WTC11 (cell line): ENCODE data around the gene PDE4B. TPM values are rescaled to one million over a fixed set of nuclear protein-coding genes. Genes with fewer than 3 reads are reported as not detected.

Experiments
- RELA ChIP-seq: sonication (generic); formaldehyde crosslinking; IDR thresholded peaks from 2 replicates; pipeline ENCODE4 v1.8.1; 2022; ENCODE audit warnings: missing genetic modification reagents, mild to moderate bottlenecking, borderline replicate concordance
- SOX15 ChIP-seq: fragments of 250-450 bp; sonication (Bioruptor Pico); IDR thresholded peaks from 2 replicates; pipeline ENCODE4 v1.9.0; 2021; ENCODE audit warnings: mild to moderate bottlenecking
- total RNA-seq: library from RNA; stranded (reverse); gene quantifications from 3 replicates; pipeline ENCODE4 v1.2.3, GENCODE V29; 2021

The PDE4B gene
- total RNA-seq, 1 experiment from 2014 or later = 8.0 TPM

GRCh38 chr1:66422804-66423203 lies 630.1 kb downstream of the PDE4B start (continued):
- TF ChIP-seq RELA (CRISPR knock-in tag) (no peak), SOX15 (no peak)
